AG04449 (cell line): ENCODE results near the gene PCARE.

Experiments used
- CTCF ChIA-PET: fragments of 350-600 bp; formaldehyde crosslinking; extraction: SDS; loops from one replicate; lab custom pipeline; 2021; ENCODE audit warnings: antibody characterized with exemption; lab: Yijun Ruan, JAX
- POLR2A ChIA-PET: fragments of 400-600, 350-600 bp; formaldehyde crosslinking; extraction: SDS; loops from one replicate; lab custom pipeline; 2020; ENCODE audit warnings: antibody characterized with exemption, inconsistent platforms; lab: Yijun Ruan, JAX
- DNase-seq: peaks from one replicate; pipeline ENCODE4 v3.0.0-alpha.2; 2010; ENCODE audit warnings: low read depth, low spot score
- H3K4me3 ChIP-seq: 2 replicates; pipeline ENCODE4 v1.5.1; 2011; ENCODE audit warnings: low read depth, mild to moderate bottlenecking, control low read depth, low read length
- CTCF ChIP-seq: IDR thresholded peaks from one replicate; pipeline ENCODE4 v1.5.1; 2011; ENCODE audit warnings: mild to moderate bottlenecking, moderate library complexity, low read length, control low read depth, inconsistent platforms; ENCODE audit not compliant: insufficient read depth; ENCODE audit errors: missing control alignments

PCARE gene

GRCh38 chr2:29115797-29116781 lies 41.8 kb upstream of the PCARE start:
- H3K4me3 ChIP-seq = peak overlapping the region; percentile 68
- TF ChIP-seq CTCF = no peak
- DNase-seq = peak; percentile 59
- ChIA-PET POLR2A (interaction anchor here (1.1 kb wide), 1 partner anchor 13 kb away, joined by 3 read pairs; no protein-coding TSS in a partner anchor), CTCF (interaction anchor here (0.8 to 2.1 kb wide), 3 partner anchors 14 to 157 kb away, joined by 3 to 6 read pairs (median 5); no protein-coding TSS in a partner anchor)

GRCh38 chr2:29114946-29115609 lies 40.8 kb upstream of the PCARE start, which contains the start of gene CLIP4:
CLIP4 (plus strand) TSS chr2:29115415; CDS start chr2:29121389, 5,974 bp downstream.
- ChIA-PET POLR2A (interaction anchor here (0.6 kb wide), 1 partner anchor 1453 kb away, joined by 3 read pairs; no protein-coding TSS in a partner anchor), CTCF (no interaction called here)

GRCh38 chr2:29114586-29114945 lies 40.2 kb upstream of the PCARE start:
- H3K4me3 ChIP-seq = peak overlapping the region; percentile 68
- POLR2A ChIA-PET = interaction anchor here (0.6 kb wide), 1 partner anchor 1452 kb away, joined by 3 read pairs; no protein-coding TSS in a partner anchor

More at GRCh38 chr2:29114946-29115609, 40.8 kb upstream of the PCARE start, which contains the start of gene CLIP4:
- no peak for DNase-seq
- TF ChIP-seq CTCF = no peak
- H3K4me3 ChIP-seq = peak within 1 kb of the TSS; percentile 68

GRCh38 chr2:29113891-29114321 lies 39.6 kb upstream of the PCARE start:
- no peak for TF ChIP-seq CTCF
- DNase-seq = no peak
- ChIA-PET POLR2A (no interaction called here), CTCF (interaction anchor here (1.2 to 1.5 kb wide), 2 partner anchors 8 to 155 kb away, joined by 3 to 4 read pairs; no protein-coding TSS in a partner anchor)
- no peak overlapping the region for H3K4me3 ChIP-seq

More at GRCh38 chr2:29114586-29114945, 40.2 kb upstream of the PCARE start:
- DNase-seq = no peak
- CTCF ChIA-PET = interaction anchor here (1.2 to 1.5 kb wide), 2 partner anchors 9 to 156 kb away, joined by 3 to 4 read pairs; no protein-coding TSS in a partner anchor
- TF ChIP-seq CTCF = no peak

GRCh38 chr2:29113027-29113686 lies 38.8 kb upstream of the PCARE start:
- ChIA-PET POLR2A (no interaction called here), CTCF (interaction anchor here (1.2 to 1.5 kb wide), 2 partner anchors 8 to 154 kb away, joined by 3 to 4 read pairs; no protein-coding TSS in a partner anchor)
- no peak for DNase-seq
- no peak for TF ChIP-seq CTCF
- H3K4me3 ChIP-seq = no peak overlapping the region
